T-helper 9 cell (primary cell): Measurements from ENCODE around the gene CCDC57.

Experiments used
- DNase-seq: peaks from one replicate; pipeline ENCODE4 v3.0.0-alpha.2; 2020

Gene CCDC57

GRCh38 chr17:82118168-82118814 is 94.4 kb downstream of the CCDC57 start:
- no peak for DNase-seq

DNA sequence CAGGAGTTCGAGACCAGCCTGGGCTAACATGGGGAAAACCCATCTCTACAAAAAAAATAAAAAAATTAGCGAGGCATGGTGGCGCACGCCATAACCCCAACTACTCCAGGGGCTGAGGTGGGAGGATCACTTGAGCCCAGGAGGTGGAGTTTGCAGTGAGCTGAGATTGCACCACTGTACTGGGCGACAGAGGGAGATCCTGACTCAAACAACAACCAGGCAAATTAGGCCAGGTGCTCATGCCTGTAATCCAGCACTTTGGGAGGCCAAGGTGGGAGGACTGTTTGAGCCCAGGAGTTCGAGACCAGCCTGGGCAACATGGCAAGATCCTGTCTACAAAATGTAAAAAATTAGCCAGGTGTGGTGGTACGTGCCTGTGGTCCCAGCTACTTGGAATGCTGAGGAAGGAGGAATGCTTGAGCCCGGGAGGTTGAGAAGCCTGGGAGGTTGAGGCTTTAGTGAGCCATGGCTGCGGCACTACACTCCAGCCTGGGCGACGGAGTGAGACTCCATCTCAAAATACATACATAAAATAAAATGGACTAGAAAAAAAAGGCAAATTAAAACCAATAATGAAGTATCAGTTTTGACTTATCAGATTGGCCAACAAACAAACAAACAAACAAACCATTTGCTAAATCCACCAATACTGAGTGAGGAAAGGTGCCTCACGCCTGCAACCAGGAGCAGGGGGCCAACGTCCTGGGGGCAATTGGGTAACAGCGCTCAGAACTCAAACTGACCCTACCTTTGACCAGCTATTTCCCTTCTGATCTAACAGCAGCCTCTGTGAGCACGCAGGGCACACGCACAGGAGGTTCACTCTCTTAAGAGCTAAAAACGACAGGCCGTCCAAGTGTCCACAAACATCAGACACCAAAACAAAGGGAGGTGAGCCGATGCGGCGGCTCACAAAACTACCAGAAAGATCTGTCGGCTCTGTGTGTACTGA is 95.2 kb downstream of the CCDC57 start:
- DNase-seq = no peak

GRCh38 chr17:82116246-82116645 is 96.4 kb downstream of the CCDC57 start:
- no peak for DNase-seq

DNA sequence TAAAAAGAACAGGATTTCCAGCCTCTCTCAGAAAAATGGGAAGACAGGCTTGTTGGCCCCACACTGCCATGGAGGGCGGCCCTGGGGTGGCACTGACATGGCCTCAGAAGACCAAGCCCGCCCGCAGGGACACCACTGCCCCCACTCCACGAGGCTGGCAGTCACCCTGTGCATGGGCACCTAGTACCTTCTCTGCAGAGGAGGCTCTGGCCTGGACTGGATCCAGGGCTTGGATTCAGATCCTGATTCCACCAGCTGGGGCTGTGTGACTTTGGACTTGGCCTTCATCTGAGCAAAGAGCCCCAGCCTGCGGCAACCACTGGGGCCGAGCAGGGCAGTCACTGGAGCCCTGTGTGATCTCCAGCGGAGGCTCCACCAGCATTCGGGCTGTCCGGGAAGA is 97.8 kb downstream of the CCDC57 start:
- DNase-seq = no peak

DNA sequence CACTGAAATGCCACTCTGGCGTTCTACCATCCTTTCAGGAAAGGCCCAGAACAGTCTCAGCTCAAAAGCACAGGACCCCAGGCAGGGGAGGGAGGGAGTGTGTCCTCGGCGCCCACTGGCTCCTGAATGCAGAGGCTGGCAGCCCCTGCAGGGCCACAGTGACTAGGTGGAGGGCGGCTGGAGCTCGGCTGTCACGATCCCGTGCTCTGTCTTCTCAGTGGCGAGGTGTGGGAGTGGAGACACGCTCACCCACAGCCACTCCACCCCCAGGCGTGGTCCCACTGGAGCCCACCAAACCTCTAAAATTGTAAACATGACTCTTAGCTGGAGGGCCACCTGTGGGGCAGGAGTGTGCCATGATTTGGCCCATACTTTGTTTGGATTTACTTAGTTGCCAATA is 98.2 kb downstream of the CCDC57 start:
- no peak for DNase-seq

GRCh38 chr17:82113941-82114340 is 98.7 kb downstream of the CCDC57 start:
- no peak for DNase-seq

- DNase-seq = no peak
These were observed 99.2 kb downstream of the CCDC57 start for GRCh38 chr17:82113422-82113821.

DNA sequence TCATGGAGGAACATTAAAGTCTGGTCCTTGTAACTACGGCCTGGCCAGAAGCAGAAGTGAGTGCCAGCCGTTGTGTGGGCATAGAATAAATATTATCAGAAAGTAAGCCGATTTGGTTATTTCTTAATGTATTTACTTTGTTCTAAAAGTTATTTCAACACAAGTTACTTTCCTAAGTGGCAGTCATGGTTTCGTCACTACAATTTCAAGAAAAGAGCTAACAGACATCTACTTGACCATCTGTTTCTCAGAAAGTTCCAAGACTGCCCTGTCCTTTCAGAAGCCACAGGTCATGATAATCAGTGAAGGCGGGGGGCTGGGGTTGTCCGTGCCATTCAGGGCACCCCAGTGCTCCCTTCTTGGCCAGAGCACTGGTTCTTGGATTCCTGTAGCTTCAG is 99.7 kb downstream of the CCDC57 start:
- DNase-seq = no peak

GRCh38 chr17:82112181-82112913 is 100.3 kb downstream of the CCDC57 start:
- DNase-seq = no peak

DNA sequence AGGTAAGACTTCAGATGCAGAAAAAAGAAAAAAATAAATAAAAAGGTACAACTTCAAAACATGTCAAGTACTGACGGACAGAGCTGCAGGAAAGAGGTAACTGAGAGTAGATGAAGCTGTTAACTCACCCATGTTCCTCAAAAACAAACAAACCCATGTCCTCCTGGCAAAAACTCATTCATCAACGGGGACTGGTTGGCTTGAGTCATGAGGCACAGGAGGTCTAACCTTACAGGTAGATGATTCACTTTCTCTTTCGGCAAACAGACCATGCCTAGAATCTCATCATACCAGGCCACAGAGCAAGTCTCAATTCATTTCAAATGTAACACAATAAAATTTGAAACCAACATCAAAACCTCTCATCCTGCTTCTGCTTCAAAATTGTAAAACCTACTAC is 102.3 kb downstream of the CCDC57 start:
- DNase-seq = no peak

- DNase-seq = no peak
These were observed 103.6 kb downstream of the CCDC57 start for GRCh38 chr17:82108961-82109475.

GRCh38 chr17:82108496-82108945 is 104.1 kb downstream of the CCDC57 start:
- no peak for DNase-seq

DNA sequence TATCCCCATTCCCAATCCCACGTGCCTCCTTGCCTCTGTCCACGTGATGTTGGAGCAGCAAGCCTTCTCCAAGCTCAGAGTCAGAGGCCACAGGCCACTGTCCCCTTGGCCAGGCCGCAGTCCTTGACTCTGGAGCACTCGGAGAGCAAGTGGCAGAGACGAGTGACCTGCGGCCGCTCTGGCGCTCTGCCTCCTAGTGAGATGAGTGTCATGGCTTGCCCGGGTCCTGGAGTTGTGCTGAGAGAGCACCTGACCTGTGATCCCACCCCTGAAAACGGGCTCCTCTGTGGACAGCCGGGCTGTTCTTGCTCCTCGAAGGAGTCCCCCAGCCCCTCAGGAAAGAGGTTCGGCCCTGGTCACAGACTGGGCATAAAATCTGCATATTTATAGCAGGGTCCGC is 104.6 kb downstream of the CCDC57 start:
- DNase-seq = no peak

GRCh38 chr17:82107341-82107860 is 105.2 kb downstream of the CCDC57 start:
- no peak for DNase-seq

GRCh38 chr17:82106688-82107305 is 105.8 kb downstream of the CCDC57 start:
- no peak for DNase-seq

GRCh38 chr17:82105882-82106687 is 106.6 kb downstream of the CCDC57 start:
- peak; percentile 38 for DNase-seq

- DNase-seq = no peak
These were observed 107.2 kb downstream of the CCDC57 start for GRCh38 chr17:82105417-82105881.

GRCh38 chr17:82104797-82105416 is 107.7 kb downstream of the CCDC57 start:
- no peak for DNase-seq

DNA sequence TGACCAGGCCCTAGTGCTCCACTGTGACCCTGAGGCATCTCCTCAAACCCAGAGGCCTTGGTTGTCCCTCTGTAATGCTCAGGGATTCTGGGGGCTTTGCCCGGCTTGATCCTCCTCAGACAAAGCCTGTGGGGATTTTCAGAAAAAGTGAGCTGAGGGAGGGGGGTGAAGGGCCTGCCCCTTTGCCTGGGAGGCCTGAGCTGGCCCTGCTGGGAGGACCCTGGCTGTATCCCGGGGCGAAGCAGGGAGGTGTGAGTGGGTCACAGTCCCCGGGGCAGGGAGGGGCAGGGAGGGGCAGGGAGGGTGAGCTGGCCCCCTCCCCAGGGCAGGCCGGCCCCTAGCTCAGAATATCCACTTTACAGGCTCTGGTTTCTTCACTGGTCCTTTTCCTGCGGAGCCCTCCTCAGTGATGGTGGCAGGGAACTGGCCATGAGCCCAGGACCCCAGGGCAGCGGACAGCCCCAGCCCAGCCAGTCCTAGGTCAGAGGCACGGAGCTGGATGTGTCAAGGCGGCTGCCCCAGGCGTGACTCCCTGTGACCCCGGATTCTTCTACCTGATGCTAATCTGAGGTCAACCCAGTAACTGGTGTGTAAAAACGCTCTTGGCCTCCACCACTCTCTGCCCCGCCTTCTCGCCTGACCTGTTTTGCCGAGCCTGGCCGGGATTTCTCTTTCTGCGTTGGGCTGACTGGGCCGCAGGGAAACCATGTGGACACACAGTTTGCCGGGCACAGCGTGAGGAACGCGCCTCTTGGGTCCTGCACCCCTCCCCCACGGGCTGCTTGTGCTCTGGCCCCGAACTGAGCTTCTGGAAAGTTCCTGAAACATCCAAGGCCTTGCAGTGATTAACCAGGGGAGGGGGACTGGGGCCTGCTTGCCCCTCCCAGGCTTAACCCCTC is 108.8 kb downstream of the CCDC57 start:
- no peak for DNase-seq
